BE2C (cell line): ENCODE results near the gene KCNQ1OT1.

ENCODE experiments used
- DNase-seq: peaks from one replicate; pipeline ENCODE4 v3.0.0-alpha.2; 2020
- H3K27me3 ChIP-seq: fragments of 250-450 bp; sonication (Bioruptor Pico); 2 replicates; pipeline ENCODE4 v1.5.1; 2020; ENCODE audit warnings: mild to moderate bottlenecking
- H3K36me3 ChIP-seq: fragments of 250-450 bp; sonication (Bioruptor Pico); 2 replicates; pipeline ENCODE4 v1.5.1; 2020; ENCODE audit warnings: mild to moderate bottlenecking
- H3K4me1 ChIP-seq: fragments of 250-450 bp; sonication (Bioruptor Pico); 2 replicates; pipeline ENCODE4 v1.5.1; 2020
- H3K4me3 ChIP-seq: 2 replicates; pipeline ENCODE4 v1.5.1; 2011; ENCODE audit warnings: low read depth, low read length
- H3K9me3 ChIP-seq: fragments of 250-450 bp; sonication (Bioruptor Pico); 2 replicates; pipeline ENCODE4 v1.5.1; 2020
- CTCF ChIP-seq: IDR thresholded peaks from 2 replicates; pipeline ENCODE4 v1.5.1; 2012; ENCODE audit warnings: mild to moderate bottlenecking, low read depth, low read length

Gene KCNQ1OT1

GRCh38 chr11:2576549-2576948 lies 123.2 kb downstream of the KCNQ1OT1 start:
- Histone ChIP-seq H3K36me3 (no peaks in the 10 kb centered on the region), H3K27me3 (no peaks in the 10 kb centered on the region), H3K4me3 (no peak overlapping the region), H3K9me3 (no peaks in the 10 kb centered on the region), H3K4me1 (no peaks in the 10 kb centered on the region)
- no peak for TF ChIP-seq CTCF
- DNase-seq = peak; percentile 1

GRCh38 chr11:2576111-2576510 lies 123.7 kb downstream of the KCNQ1OT1 start:
- TF ChIP-seq CTCF = no peak
- Histone ChIP-seq H3K4me1 (no peaks in the 10 kb centered on the region), H3K27me3 (no peaks in the 10 kb centered on the region), H3K9me3 (no peaks in the 10 kb centered on the region), H3K4me3 (no peak overlapping the region), H3K36me3 (no peaks in the 10 kb centered on the region)
- peak; percentile 0 for DNase-seq

GRCh38 chr11:2575591-2576051 lies 124.2 kb downstream of the KCNQ1OT1 start:
- no peak for DNase-seq
- no peaks in the 10 kb centered on the region for H3K4me1 ChIP-seq
- H3K36me3 ChIP-seq = no peaks in the 10 kb centered on the region
- no peaks in the 10 kb centered on the region for H3K9me3 ChIP-seq
- H3K27me3 ChIP-seq = no peaks in the 10 kb centered on the region
- no peak for TF ChIP-seq CTCF
- no peak overlapping the region for H3K4me3 ChIP-seq

GRCh38 chr11:2574553-2575535 lies 125.0 kb downstream of the KCNQ1OT1 start:
- no peak overlapping the region for H3K4me3 ChIP-seq
- no peaks in the 10 kb centered on the region for H3K27me3 ChIP-seq
- H3K9me3 ChIP-seq = no peaks in the 10 kb centered on the region
- no peaks in the 10 kb centered on the region for H3K36me3 ChIP-seq
- no peak for TF ChIP-seq CTCF
- DNase-seq = peak; percentile 1
- H3K4me1 ChIP-seq = no peaks in the 10 kb centered on the region

- H3K4me1 ChIP-seq = no peaks in the 10 kb centered on the region
- peak; percentile 2 for DNase-seq
- H3K9me3 ChIP-seq = no peaks in the 10 kb centered on the region
- no peak overlapping the region for H3K4me3 ChIP-seq
- H3K27me3 ChIP-seq = no peaks in the 10 kb centered on the region
- TF ChIP-seq CTCF = no peak
- H3K36me3 ChIP-seq = no peaks in the 10 kb centered on the region
Observed at GRCh38 chr11:2574043-2574552, 125.7 kb downstream of the KCNQ1OT1 start.
